Measurements from ENCODE around the gene EXOC3L1.

DNA sequence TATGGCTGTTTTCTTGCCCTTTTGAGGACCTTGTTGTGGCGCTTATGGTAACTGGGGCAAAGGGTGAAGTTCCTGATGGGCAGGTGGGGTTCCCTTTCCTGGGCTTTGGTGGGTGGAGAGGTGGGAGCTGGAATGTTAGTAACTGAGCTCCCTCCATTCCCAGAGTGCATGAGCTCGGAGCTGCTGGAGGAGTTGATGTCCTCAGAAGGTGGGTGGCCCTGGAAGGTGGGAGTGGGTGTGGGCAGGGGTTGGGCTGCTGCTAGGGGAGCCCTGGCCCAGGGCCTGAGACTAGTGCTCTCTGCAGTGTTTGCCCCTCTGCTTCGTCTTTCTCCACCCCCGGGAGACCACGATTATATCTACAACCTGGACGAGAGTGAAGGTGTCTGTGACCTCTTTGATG is 7.8 kb upstream of the EXOC3L1 start:
- TF ChIP-seq POLR2A (IDR thresholded peaks at IDR 0.05), result no peak
- TF ChIP-seq, protein P1, sequence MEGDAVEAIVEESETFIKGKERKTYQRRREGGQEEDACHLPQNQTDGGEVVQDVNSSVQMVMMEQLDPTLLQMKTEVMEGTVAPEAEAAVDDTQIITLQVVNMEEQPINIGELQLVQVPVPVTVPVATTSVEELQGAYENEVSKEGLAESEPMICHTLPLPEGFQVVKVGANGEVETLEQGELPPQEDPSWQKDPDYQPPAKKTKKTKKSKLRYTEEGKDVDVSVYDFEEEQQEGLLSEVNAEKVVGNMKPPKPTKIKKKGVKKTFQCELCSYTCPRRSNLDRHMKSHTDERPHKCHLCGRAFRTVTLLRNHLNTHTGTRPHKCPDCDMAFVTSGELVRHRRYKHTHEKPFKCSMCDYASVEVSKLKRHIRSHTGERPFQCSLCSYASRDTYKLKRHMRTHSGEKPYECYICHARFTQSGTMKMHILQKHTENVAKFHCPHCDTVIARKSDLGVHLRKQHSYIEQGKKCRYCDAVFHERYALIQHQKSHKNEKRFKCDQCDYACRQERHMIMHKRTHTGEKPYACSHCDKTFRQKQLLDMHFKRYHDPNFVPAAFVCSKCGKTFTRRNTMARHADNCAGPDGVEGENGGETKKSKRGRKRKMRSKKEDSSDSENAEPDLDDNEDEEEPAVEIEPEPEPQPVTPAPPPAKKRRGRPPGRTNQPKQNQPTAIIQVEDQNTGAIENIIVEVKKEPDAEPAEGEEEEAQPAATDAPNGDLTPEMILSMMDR (IDR thresholded peaks at IDR 0.05), result no peak
